A549 (cell line): ENCODE measurements around the gene UNC5C. TPM values are rescaled to one million over a fixed set of nuclear protein-coding genes. Genes with fewer than 3 reads are reported as not detected.

Source experiments
- ATAC-seq, 2 experiments: fragments of 200-7000 bp in 1 of 2; fragments of >200 bp in 1 of 2; cut with Nextera tagmentation in 1 of 2; cut with Tn5 transposase in 1 of 2; 3 replicates each; pipeline versions ENCODE4 v1.8.0 to v1.9.1; 2018 to 2020; ENCODE audit warnings: mild to moderate bottlenecking in 1 of 2, moderate library complexity in 1 of 2
- CTCF ChIA-PET: fragments of 300-600 bp; sonication (Branson Sonifier 250); formaldehyde crosslinking; extraction: SDS; loops from one replicate; lab custom pipeline; 2021; ENCODE audit warnings: antibody characterized with exemption, inconsistent platforms; lab: Yijun Ruan, JAX
- POLR2A ChIA-PET: fragments of 350-600 bp; formaldehyde crosslinking; extraction: SDS; loops from one replicate; lab custom pipeline; 2021; ENCODE audit warnings: antibody characterized with exemption, inconsistent platforms; lab: Yijun Ruan, JAX
- DNase-seq, 2 experiments: peaks; one replicate each; pipeline versions ENCODE4 v3.0.0 to v3.0.0-alpha.2; 2011 to 2016; ENCODE audit warnings: low read depth in 1 of 2, low spot score in 1 of 2
- FAIRE-seq: peaks from 2 replicates; lab custom pipeline; 2011; peaks lifted over from hg19 to GRCh38; lab: Jason Lieb, UNC
- H3K27ac ChIP-seq, 2 experiments: fragments of >200 bp; sonication (Bioruptor Twin); formaldehyde crosslinking; 3 replicates each; pipeline ENCODE4 v1.5.1; 2016 to 2017
- H3K4me1 ChIP-seq: fragments of >200 bp; sonication (Bioruptor Twin); formaldehyde crosslinking; 3 replicates; pipeline ENCODE4 v1.6.1; 2016
- H3K4me2 ChIP-seq: fragments of >200 bp; sonication (Bioruptor Twin); formaldehyde crosslinking; 3 replicates; pipeline ENCODE4 v1.6.1; 2016
- H3K4me3 ChIP-seq: fragments of >200 bp; sonication (Bioruptor Twin); formaldehyde crosslinking; 3 replicates; pipeline ENCODE4 v1.5.1; 2016
- H3K9me3 ChIP-seq: fragments of >200 bp; sonication (Bioruptor Twin); formaldehyde crosslinking; 3 replicates; pipeline ENCODE4 v1.6.1; 2016
- CBX2 ChIP-seq: fragments of 200-600 bp; sonication (generic); IDR thresholded peaks from 2 replicates; pipeline ENCODE4 v1.6.1; 2016; ENCODE audit warnings: low read depth, mild to moderate bottlenecking, borderline replicate concordance
- CBX8 ChIP-seq: fragments of 200-600 bp; sonication (generic); IDR thresholded peaks from 2 replicates; pipeline ENCODE4 v1.6.1; 2016
- CHD2 ChIP-seq: fragments of 150-350 bp; IDR thresholded peaks from 2 replicates; pipeline ENCODE4 v1.6.1; 2014; ENCODE audit warnings: low read length; ENCODE audit not compliant: partially characterized antibody
- EHF ChIP-seq: fragments of 250-450 bp; sonication (Bioruptor Pico); IDR thresholded peaks from 2 replicates; pipeline ENCODE4 v1.5.0; 2020; ENCODE audit warnings: mild to moderate bottlenecking
- EHMT2 ChIP-seq: fragments of 200-600 bp; sonication (generic); IDR thresholded peaks from 2 replicates; pipeline ENCODE4 v1.6.1; 2016; ENCODE audit warnings: antibody characterized with exemption, low read depth, mild to moderate bottlenecking, moderate library complexity
- FOSB ChIP-seq: fragments of 250-450 bp; sonication (Bioruptor Pico); IDR thresholded peaks from 2 replicates; pipeline ENCODE4 v1.5.0; 2020; ENCODE audit warnings: mild to moderate bottlenecking, moderate library complexity
- HDAC2 ChIP-seq: fragments of 200-600 bp; sonication (generic); IDR thresholded peaks from 2 replicates; pipeline ENCODE4 v1.6.1; 2016
- HMGXB4 ChIP-seq: fragments of 250-450 bp; sonication (Bioruptor Pico); IDR thresholded peaks from 2 replicates; pipeline ENCODE4 v1.5.0; 2021; ENCODE audit warnings: mild to moderate bottlenecking, moderate library complexity, borderline replicate concordance
- JUNB ChIP-seq: fragments of >200 bp; sonication (Bioruptor Twin); formaldehyde crosslinking; IDR thresholded peaks from 2 replicates; pipeline ENCODE4 v1.6.1; 2016
- KDM5A ChIP-seq: fragments of 200-600 bp; sonication (generic); IDR thresholded peaks from 2 replicates; pipeline ENCODE4 v1.6.1; 2016; ENCODE audit warnings: antibody characterized with exemption, mild to moderate bottlenecking
- NFE2L2 ChIP-seq: fragments of 150-350 bp; conservative IDR thresholded peaks from 2 replicates; pipeline ENCODE4 v1.6.1; 2014; ENCODE audit warnings: low read length
- NPAS2 ChIP-seq: fragments of 250-450 bp; sonication (Bioruptor Pico); IDR thresholded peaks from 2 replicates; pipeline ENCODE4 v1.8.0; 2022; ENCODE audit warnings: mild to moderate bottlenecking, moderate library complexity, borderline replicate concordance
- PHF8 ChIP-seq: fragments of 200-600 bp; sonication (generic); IDR thresholded peaks from 2 replicates; pipeline ENCODE4 v1.6.1; 2016; ENCODE audit warnings: low read depth, mild to moderate bottlenecking, antibody characterized with exemption, moderate library complexity, borderline replicate concordance
- POLR2A ChIP-seq: IDR thresholded peaks from 2 replicates; pipeline ENCODE4 v1.6.1; 2012; ENCODE audit warnings: mild to moderate bottlenecking, low read length
- RNF2 ChIP-seq: fragments of 200-600 bp; sonication (generic); IDR thresholded peaks from 2 replicates; pipeline ENCODE4 v1.6.1; 2016; ENCODE audit warnings: low read depth, mild to moderate bottlenecking, antibody characterized with exemption, moderate library complexity, borderline replicate concordance
- TP53 ChIP-seq: fragments of 250-450 bp; sonication (Bioruptor Pico); IDR thresholded peaks from 2 replicates; pipeline ENCODE4 v1.5.0; 2021; ENCODE audit warnings: mild to moderate bottlenecking, moderate library complexity
- WGBS: methylation state at CpG from one replicate; pipeline ENCODE4 v1.1.6; 2017; ENCODE audit errors: missing lambda C conversion rate; 5-methylcytosine and 5-hydroxymethylcytosine counted together
- polyA plus RNA-seq, 4 experiments: library from polyadenylated mRNA; depleted of rRNA in 3 of 4; stranded (reverse); fragments of >200 nt; fragmentation: RNase III in 1 of 4; extraction: RNeasy Plus Mini Kit Qiagen cat#74134 plus additional on column Dnase treatment in 1 of 4; gene quantifications; 2 replicates in 3 of 4; 3 replicates in 1 of 4; pipeline ENCODE4 v1.2.3, GENCODE V29; 2011 to 2017
- TF ChIP-seq, protein P1 (sequence below): fragments of 200-600 bp; sonication (generic); IDR thresholded peaks from 2 replicates; pipeline ENCODE4 v1.6.1; 2016; ENCODE audit warnings: antibody characterized with exemption, mild to moderate bottlenecking, moderate library complexity
- TF ChIP-seq, protein P2 (sequence below): fragments of >200 bp; sonication (Bioruptor Twin); formaldehyde crosslinking; IDR thresholded peaks from 3 replicates; pipeline ENCODE4 v1.6.1; 2016

UNC5C gene
- polyA plus RNA-seq, 2 of the 4 experiments (the other 2 are of a cell fraction): 0.13 TPM; not detected in 1

DNA sequence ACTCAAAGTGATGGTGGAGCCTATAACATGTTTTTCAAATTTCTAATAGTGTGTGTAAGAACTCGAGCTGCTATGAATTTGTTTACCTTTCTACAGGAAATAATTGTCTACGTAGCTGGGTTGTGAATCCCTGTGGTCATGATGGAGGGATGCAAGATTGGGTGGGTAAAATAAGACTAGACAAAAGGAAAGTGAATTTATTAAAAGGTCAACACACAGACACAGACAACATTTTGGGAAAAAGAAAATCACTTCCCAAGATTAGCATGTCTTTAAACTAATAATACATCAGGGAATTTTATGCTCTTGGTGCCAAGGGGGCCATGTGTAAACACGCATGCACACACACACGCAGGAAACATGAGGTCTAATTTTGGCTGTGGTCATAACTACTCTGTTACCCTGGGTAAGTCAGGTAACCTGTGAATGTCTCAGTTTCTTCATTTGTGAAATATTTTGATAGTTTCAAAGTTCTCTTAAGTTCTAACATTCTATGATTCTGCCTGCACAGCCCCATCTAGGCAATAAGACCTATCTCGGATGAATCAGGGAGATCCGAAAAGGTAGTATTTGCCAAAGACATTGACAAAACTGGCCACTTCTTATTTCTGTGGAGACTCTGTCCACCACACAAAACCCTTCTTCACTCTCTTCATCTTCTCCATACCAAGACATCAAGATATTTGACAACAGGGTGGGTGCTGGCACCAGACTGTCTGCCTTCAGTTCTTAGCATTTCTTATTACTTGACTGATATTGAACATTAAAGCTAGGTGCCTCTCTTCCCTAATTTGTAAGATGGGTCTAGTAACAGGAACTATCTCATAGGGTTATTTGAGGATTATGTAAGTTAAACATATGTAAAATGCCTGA lies 1.6 kb upstream of the UNC5C start (continued):
- TF ChIP-seq JUNB (no peak), FOSB (CRISPR knock-in tag) (no peak), CBX8 (no peak), HMGXB4 (no peak), NPAS2 (CRISPR knock-in tag) (no peak), NFE2L2 (no peak)

DNA sequence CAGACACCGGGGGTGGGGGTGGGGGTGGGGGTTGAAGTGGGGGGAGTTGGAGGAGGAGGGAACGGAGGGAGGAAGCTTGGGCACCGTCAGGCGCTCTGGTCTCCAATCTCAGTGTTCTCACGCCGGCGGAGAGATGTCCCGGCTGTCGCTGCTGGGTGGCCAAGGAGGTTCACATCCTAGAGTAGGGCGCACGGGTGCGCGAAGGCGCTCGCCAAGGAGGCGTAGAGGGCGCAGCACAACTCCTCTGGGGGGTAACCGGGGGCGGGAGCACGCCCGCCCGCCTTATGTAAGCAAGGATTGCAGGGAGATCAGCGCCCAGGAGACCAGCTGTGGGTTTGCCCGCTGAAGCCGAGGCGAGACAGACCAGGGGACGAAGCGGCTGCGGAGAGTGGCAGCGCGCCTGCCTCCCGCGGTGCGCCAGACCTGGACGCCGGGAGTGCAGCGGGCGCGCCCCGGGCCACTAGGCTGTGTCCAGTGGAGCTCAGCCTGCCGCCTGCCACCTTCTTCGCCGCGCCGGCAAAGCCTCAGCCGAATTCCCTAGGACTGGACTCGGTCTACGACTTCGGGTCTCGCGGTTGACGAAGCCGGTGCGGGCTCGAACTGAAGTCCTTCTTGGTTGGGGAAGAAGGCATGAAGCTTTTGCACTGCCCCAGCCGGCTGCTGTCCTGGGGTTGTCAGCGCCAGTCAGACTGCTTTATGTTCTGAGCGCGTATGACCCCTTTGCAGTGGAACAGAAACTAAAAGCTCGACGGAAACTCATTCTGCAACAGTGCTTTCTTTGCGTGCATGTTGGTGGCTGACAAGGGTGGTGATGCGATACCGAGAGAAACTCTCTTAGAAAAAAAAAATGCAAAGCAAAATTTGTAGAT lies 707 bp upstream of the UNC5C start:
- TF ChIP-seq KDM5A (no peak), EHMT2 (no peak), CBX2 (no peak), PHF8 (no peak), EHF (CRISPR knock-in tag) (no peak), CBX8 (peak; percentile 4; the same call in 1 of the 2 replicates), CHD2 (no peak), TP53 (CRISPR knock-in tag) (no peak), RNF2 (0 out of 2 replicates have a peak, but pooled peaks have one; percentile 23), POLR2A (no peak), HDAC2 (0 out of 2 replicates have a peak, but pooled peaks have one; percentile 29)
- TF ChIP-seq, protein P1, sequence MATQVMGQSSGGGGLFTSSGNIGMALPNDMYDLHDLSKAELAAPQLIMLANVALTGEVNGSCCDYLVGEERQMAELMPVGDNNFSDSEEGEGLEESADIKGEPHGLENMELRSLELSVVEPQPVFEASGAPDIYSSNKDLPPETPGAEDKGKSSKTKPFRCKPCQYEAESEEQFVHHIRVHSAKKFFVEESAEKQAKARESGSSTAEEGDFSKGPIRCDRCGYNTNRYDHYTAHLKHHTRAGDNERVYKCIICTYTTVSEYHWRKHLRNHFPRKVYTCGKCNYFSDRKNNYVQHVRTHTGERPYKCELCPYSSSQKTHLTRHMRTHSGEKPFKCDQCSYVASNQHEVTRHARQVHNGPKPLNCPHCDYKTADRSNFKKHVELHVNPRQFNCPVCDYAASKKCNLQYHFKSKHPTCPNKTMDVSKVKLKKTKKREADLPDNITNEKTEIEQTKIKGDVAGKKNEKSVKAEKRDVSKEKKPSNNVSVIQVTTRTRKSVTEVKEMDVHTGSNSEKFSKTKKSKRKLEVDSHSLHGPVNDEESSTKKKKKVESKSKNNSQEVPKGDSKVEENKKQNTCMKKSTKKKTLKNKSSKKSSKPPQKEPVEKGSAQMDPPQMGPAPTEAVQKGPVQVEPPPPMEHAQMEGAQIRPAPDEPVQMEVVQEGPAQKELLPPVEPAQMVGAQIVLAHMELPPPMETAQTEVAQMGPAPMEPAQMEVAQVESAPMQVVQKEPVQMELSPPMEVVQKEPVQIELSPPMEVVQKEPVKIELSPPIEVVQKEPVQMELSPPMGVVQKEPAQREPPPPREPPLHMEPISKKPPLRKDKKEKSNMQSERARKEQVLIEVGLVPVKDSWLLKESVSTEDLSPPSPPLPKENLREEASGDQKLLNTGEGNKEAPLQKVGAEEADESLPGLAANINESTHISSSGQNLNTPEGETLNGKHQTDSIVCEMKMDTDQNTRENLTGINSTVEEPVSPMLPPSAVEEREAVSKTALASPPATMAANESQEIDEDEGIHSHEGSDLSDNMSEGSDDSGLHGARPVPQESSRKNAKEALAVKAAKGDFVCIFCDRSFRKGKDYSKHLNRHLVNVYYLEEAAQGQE: no peak
- TF ChIP-seq, protein P2, sequence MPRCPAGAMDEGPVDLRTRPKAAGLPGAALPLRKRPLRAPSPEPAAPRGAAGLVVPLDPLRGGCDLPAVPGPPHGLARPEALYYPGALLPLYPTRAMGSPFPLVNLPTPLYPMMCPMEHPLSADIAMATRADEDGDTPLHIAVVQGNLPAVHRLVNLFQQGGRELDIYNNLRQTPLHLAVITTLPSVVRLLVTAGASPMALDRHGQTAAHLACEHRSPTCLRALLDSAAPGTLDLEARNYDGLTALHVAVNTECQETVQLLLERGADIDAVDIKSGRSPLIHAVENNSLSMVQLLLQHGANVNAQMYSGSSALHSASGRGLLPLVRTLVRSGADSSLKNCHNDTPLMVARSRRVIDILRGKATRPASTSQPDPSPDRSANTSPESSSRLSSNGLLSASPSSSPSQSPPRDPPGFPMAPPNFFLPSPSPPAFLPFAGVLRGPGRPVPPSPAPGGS: no peak
- ChIA-PET CTCF (no interaction called here), POLR2A (no interaction called here)
- H3K9me3 ChIP-seq: no peaks in the 10 kb centered on the region
- FAIRE-seq: no peak
- peak overlapping the region; percentile 99 for H3K4me2 ChIP-seq
- peak overlapping the region; percentile 48 for H3K4me3 ChIP-seq
- DNase-seq: peak in 1 of 2 experiments; percentile 24
- 0% methylated on average over 15 of the region's 64 CpGs for WGBS
- peak overlapping the region in 1 of 2 experiments; percentile 65; a peak in 2 of 6 replicates for H3K27ac ChIP-seq
- ATAC-seq: peak; percentile 65 to 78
- H3K4me1 ChIP-seq: 0 out of 3 replicates have a peak, but pooled peaks cover 6% of the 10 kb centered on the region
